Measurements from ENCODE around the gene PPT2. TPM values are rescaled to one million over a fixed set of nuclear protein-coding genes. Genes with fewer than 3 reads are reported as not detected.
A peak's percentile ranks its signal among the peaks of the same experiment; 100 is the strongest.

PPT2 gene
- total RNA-seq, 6 experiments from 2014 or later, result 15.9 to 21.7 (median 18.6) TPM

GRCh38 chr6:32175711-32176475 is 22.0 kb downstream of the PPT2 start, which contains the start of gene AGPAT1:
AGPAT1 (minus strand) TSS chr6:32176084; CDS start chr6:32171496, 4,588 bp downstream.
- TF ChIP-seq, protein P1, sequence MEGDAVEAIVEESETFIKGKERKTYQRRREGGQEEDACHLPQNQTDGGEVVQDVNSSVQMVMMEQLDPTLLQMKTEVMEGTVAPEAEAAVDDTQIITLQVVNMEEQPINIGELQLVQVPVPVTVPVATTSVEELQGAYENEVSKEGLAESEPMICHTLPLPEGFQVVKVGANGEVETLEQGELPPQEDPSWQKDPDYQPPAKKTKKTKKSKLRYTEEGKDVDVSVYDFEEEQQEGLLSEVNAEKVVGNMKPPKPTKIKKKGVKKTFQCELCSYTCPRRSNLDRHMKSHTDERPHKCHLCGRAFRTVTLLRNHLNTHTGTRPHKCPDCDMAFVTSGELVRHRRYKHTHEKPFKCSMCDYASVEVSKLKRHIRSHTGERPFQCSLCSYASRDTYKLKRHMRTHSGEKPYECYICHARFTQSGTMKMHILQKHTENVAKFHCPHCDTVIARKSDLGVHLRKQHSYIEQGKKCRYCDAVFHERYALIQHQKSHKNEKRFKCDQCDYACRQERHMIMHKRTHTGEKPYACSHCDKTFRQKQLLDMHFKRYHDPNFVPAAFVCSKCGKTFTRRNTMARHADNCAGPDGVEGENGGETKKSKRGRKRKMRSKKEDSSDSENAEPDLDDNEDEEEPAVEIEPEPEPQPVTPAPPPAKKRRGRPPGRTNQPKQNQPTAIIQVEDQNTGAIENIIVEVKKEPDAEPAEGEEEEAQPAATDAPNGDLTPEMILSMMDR (IDR thresholded peaks at IDR 0.05), result no peak
- no peaks in the 10 kb centered on the region for H3K9me3 Mint-ChIP-seq
- peaks cover 76% of the 10 kb centered on the region for H3K4me1 Mint-ChIP-seq (ENCODE audit: low read depth)
- peak within 1 kb of the TSS; percentile 99 for H3K27ac Mint-ChIP-seq
- H3K4me3 Mint-ChIP-seq, result peak within 1 kb of the TSS; percentile 96
- peaks cover 22% of the 10 kb centered on the region for H3K36me3 Mint-ChIP-seq (ENCODE audit: low read depth)
- peaks cover 3% of the 10 kb centered on the region; the same call in 1 of the 2 replicates for H3K27me3 Mint-ChIP-seq (ENCODE audit: insufficient read depth)
- peak; percentile 98 for DNase-seq

GRCh38 chr6:32176476-32177182 is 22.7 kb downstream of the PPT2 start:
- Mint-ChIP-seq H3K4me1 (ENCODE audit: low read depth) (peaks cover 69% of the 10 kb centered on the region), H3K27me3 (ENCODE audit: insufficient read depth) (no peaks in the 10 kb centered on the region; the same call in 1 of the 2 replicates), H3K9me3 (no peaks in the 10 kb centered on the region), H3K4me3 (peak overlapping the region; percentile 96), H3K36me3 (ENCODE audit: low read depth) (peaks cover 15% of the 10 kb centered on the region), H3K27ac (peak overlapping the region; percentile 99)
- TF ChIP-seq, protein P1 (IDR thresholded peaks at IDR 0.05), result no peak
- peak; percentile 44 for DNase-seq

- DNase-seq, result no peak
- peak overlapping the region; percentile 96 for H3K4me3 Mint-ChIP-seq
- peaks cover 15% of the 10 kb centered on the region for H3K36me3 Mint-ChIP-seq (ENCODE audit: low read depth)
- peak overlapping the region; percentile 99 for H3K27ac Mint-ChIP-seq
- peaks cover 67% of the 10 kb centered on the region for H3K4me1 Mint-ChIP-seq (ENCODE audit: low read depth)
- no peaks in the 10 kb centered on the region for H3K9me3 Mint-ChIP-seq
- TF ChIP-seq, protein P1 (IDR thresholded peaks at IDR 0.05), result no peak
- no peaks in the 10 kb centered on the region; the same call in 1 of the 2 replicates for H3K27me3 Mint-ChIP-seq (ENCODE audit: insufficient read depth)
Observed at GRCh38 chr6:32177183-32177787, 23.3 kb downstream of the PPT2 start.

DNA sequence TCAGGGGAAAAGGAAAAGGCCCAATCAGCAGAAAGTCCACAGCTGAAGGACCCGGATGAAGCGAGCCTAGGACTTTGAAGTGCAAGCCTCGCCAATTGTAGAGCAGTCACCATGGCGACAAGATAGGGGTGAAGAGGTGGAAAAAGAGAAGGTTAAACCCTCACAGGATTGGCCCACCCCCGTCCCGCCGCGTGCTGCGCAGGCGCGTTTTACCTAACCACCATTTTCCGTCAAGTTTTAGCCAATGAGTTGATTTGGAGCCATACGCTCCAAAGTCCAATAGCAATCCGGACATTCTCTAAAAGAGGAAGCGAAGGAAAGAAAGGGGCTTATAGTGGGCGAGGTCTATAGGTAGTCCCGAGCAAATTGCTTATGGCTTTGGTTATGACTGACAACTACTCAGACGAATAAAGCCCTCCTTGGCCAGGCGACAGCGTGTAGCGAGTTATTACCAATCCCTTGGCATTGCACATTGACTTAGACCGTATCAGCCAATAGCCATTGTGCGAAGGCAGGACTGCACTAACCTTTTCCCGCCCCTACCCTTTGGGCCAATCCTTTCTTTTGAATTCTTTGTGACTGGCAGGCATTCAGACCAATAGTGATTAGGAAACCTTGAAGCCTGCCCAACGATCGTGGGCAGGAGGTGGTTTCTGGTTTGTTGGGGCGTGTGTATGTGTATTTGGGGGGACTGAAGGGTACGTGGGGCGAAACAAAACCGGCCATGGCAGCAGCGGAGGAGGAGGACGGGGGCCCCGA is 24.0 kb downstream of the PPT2 start, which contains the start of gene RNF5:
TSS of gene RNF5 (plus strand) at position 618 of the 759 bp plus-strand sequence. CDS start at position 725, 107 bp downstream.
- H3K9me3 Mint-ChIP-seq, result no peaks in the 10 kb centered on the region
- TF ChIP-seq, protein P1 (IDR thresholded peaks at IDR 0.05), result no peak
- peaks cover 15% of the 10 kb centered on the region for H3K36me3 Mint-ChIP-seq (ENCODE audit: low read depth)
- peak within 1 kb of the TSS; percentile 96 for H3K4me3 Mint-ChIP-seq
- peak within 1 kb of the TSS; percentile 99 for H3K27ac Mint-ChIP-seq
- H3K27me3 Mint-ChIP-seq (ENCODE audit: insufficient read depth), result no peaks in the 10 kb centered on the region; the same call in 1 of the 2 replicates
- peak; percentile 100 for DNase-seq
- H3K4me1 Mint-ChIP-seq (ENCODE audit: low read depth), result peaks cover 63% of the 10 kb centered on the region

Measured in HFFc6 (cell line).